Dermis microvascular lymphatic vessel endothelial cell (primary cell): Measurements from ENCODE around the gene HOXB6. TPM values are rescaled to one million over a fixed set of nuclear protein-coding genes. Genes with fewer than 3 reads are reported as not detected.
A peak's percentile ranks its signal among the peaks of the same experiment; 100 is the strongest.

Experiments
- DNase-seq, 2 donors: peaks; one replicate each; pipeline versions ENCODE4 v3.0.0 to v3.0.0-alpha.2; 2010; ENCODE audit warnings: low read depth in 2 of 2
- total RNA-seq: library from RNA; depleted of rRNA; stranded (reverse); fragments of >200 nt; gene quantifications from 2 replicates; pipeline ENCODE4 v1.2.1, GENCODE V29; 2014

Gene HOXB6
- total RNA-seq, 1 donor from 2014 or later = 3.3 TPM

GRCh38 chr17:48583708-48584222, 21.0 kb downstream of the HOXB6 start:
- DNase-seq = no peak

- no peak for DNase-seq
Observed at GRCh38 chr17:48582750-48583069, 22.1 kb downstream of the HOXB6 start.

- no peak for DNase-seq
Observed at GRCh38 chr17:48579760-48580554, 24.8 kb downstream of the HOXB6 start.

GRCh38 chr17:48579471-48579759, 25.4 kb downstream of the HOXB6 start:
- no peak for DNase-seq

GRCh38 chr17:48578616-48579470, 25.9 kb downstream of the HOXB6 start:
- peak in 1 of 2 donors; percentile 56 for DNase-seq

- peak; percentile 52 to 89 for DNase-seq
Observed at GRCh38 chr17:48577946-48578615, 26.7 kb downstream of the HOXB6 start, which contains the start of gene HOXB4. TSS of gene HOXB4 (minus strand) at chr17:48578350. CDS start at chr17:48578319, 31 bp downstream.

- no peak for DNase-seq
Observed at GRCh38 chr17:48577330-48577945, 27.3 kb downstream of the HOXB6 start.

- DNase-seq = no peak
Observed at GRCh38 chr17:48576479-48577309, 28.1 kb downstream of the HOXB6 start.

- DNase-seq = no peak
Observed at GRCh38 chr17:48575673-48576478, 28.9 kb downstream of the HOXB6 start.

- DNase-seq = no peak
Observed at GRCh38 chr17:48575066-48575582, 29.7 kb downstream of the HOXB6 start.

- no peak for DNase-seq
Observed at GRCh38 chr17:48574505-48575065, 30.2 kb downstream of the HOXB6 start.

- DNase-seq = no peak
Observed at GRCh38 chr17:48571826-48572417, 32.9 kb downstream of the HOXB6 start.

GRCh38 chr17:48571024-48571818, 33.6 kb downstream of the HOXB6 start:
- DNase-seq = no peak

- DNase-seq = no peak
Observed at GRCh38 chr17:48570325-48571023, 34.3 kb downstream of the HOXB6 start.

GRCh38 chr17:48569674-48570324, 35.0 kb downstream of the HOXB6 start:
- DNase-seq = no peak

- no peak for DNase-seq
Observed at GRCh38 chr17:48569240-48569582, 35.6 kb downstream of the HOXB6 start.
